ENCODE results near the gene FBXO42. TPM values are rescaled to one million over a fixed set of nuclear protein-coding genes. Genes with fewer than 3 reads are reported as not detected.

Gene FBXO42
- total and polyA plus RNA-seq, 9 of the 15 experiments (the other 6 are each of a cell fraction or from before 2014, with no cell fraction given): 7.2 to 24.8 (median 17.4) TPM

GRCh38 chr1:16351994-16352841 is at the start of gene FBXO42 (continued):
- no peak for TF ChIP-seq PPARD (CRISPR knock-in tag; IDR thresholded peaks at IDR 0.05)
- TF ChIP-seq DLX4 (CRISPR knock-in tag; IDR thresholded peaks at IDR 0.05): no peak
- TF ChIP-seq NR3C1 (CRISPR knock-in tag; IDR thresholded peaks at IDR 0.05): no peak
- TF ChIP-seq TFAM (CRISPR knock-in tag; conservative IDR thresholded peaks at IDR 0.05): no peak
- TF ChIP-seq SETDB1 (IDR thresholded peaks at IDR 0.05; ENCODE audit: low read length): no peak
- TF ChIP-seq JUN (IDR thresholded peaks at IDR 0.05; ENCODE audit: borderline replicate concordance, low read depth, low read length): peak; percentile 61; the same call in 1 of the 2 replicates
- TF ChIP-seq JUN (CRISPR knock-in tag; IDR thresholded peaks at IDR 0.05; ENCODE audit: borderline replicate concordance): peak; percentile 93
- TF ChIP-seq GATAD2A (IDR thresholded peaks at IDR 0.05): no peak; the same call in 1 of the 2 replicates
- TF ChIP-seq ELK1 (CRISPR knock-in tag; IDR thresholded peaks at IDR 0.05): no peak
- TF ChIP-seq KDM4B (IDR thresholded peaks at IDR 0.05; ENCODE audit: borderline replicate concordance in 2 of 2, low read depth in 1 of 2): peak in 1 of 2 experiments; percentile 82; a peak in 1 of 4 replicates
- TF ChIP-seq TFE3 (CRISPR knock-in tag; IDR thresholded peaks at IDR 0.05): no peak
- peak; percentile 29; the same call in 1 of the 2 replicates for TF ChIP-seq ZNF384 (IDR thresholded peaks at IDR 0.05; ENCODE audit: low read depth, low read length)
- peak; percentile 63 for TF ChIP-seq PRDM10 (IDR thresholded peaks at IDR 0.05; ENCODE audit: partially characterized antibody)
- peak; percentile 99 for TF ChIP-seq ZFX (CRISPR knock-in tag; IDR thresholded peaks at IDR 0.05)
- no peak for TF ChIP-seq LARP7 (IDR thresholded peaks at IDR 0.05)
- no peak for TF ChIP-seq PBX2 (CRISPR knock-in tag; IDR thresholded peaks at IDR 0.05; ENCODE audit: low read depth)
- TF ChIP-seq PBX2 (tag; conservative IDR thresholded peaks at IDR 0.05; ENCODE audit: low read depth): no peak

Measured in K562 (cell line).